SK-N-MC (cell line): ENCODE results near the gene CUL9.

Experiments used
- EZH2 ChIP-seq: fragments of 200-600 bp; sonication (generic); IDR thresholded peaks from one replicate; pipeline ENCODE4 v1.6.1; 2017; ENCODE audit warnings: antibody characterized with exemption
- POLR2AphosphoS5 ChIP-seq: IDR thresholded peaks from 2 replicates; pipeline ENCODE4 v1.6.1; 2012; ENCODE audit warnings: mild to moderate bottlenecking, low read depth, low read length, borderline replicate concordance

DNA sequence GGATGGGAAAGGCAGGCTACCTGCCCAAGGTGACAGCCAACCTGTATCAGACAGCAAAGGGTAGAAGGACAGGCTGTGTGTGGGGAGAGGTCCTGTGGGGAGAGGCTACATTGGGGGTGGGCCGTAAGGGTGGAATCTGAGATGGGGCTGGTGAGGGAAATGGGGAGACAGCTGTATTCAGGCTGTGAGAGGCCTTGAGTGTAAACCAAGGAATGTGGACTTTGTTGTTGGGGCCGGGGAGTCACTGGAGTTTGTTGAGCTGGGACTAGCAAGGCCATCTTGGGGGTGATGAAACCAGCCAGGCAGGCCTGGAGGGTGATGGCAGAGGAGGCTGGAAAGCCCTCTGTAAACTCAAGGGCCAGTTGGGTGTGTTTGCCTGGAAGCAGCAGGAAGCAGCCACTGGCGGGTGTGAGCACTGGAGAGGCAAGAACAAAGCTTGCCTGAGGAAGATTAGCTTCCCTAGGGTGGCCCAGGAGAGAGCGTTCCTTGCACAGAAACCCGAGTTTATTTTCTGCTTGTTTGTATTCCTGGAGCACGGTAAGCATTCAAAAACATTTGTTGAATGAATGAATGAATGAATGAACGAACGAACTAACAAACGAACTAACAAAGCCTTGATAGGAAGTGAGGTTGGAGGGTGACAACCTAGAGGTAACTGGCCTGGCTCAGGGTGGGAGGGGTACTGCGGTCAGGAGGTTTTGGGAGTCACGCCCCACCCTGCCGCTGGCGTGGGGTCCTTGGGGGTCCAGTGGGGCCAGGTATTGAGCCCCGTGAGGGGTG is 80.2 kb downstream of the CUL9 start:
- TF ChIP-seq EZH2 (no peak), POLR2AphosphoS5 (no peak)
